8988T (cell line): ENCODE data around the gene SLC35G3.
"Not testable (repeated sequence)": the region's sequence is repeated elsewhere in the genome, so short reads cannot be mapped to it uniquely, and the experiment has no call there.

Experiments used
- DNase-seq: peaks from one replicate; pipeline ENCODE4 v3.0.0; 2011

SLC35G3 gene

DNA sequence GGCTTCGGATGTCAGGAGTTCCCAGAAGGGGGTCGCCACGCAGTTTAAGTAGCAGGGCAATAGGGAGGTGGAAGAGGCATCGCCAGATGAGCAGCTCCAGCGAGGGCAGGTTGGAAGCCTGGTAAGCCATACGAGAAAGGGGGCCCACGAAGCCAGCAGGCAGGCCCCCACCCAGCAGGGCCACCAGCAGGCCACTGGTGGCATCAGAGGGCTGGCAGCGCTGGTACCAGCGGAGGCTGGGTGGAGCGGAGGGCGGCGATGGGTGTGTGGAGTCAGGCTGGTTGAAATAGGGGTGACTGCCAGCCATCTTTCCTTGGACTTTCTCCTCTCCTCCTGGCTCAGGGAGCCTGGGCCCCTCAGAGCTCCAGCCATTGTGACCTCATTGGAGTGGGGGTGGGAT is at the start of gene SLC35G3:
TSS of gene SLC35G3 (minus strand) at position 393 of the 400 bp plus-strand sequence. CDS start at position 307, 86 bp downstream.
- not testable (repeated sequence) for DNase-seq

DNA sequence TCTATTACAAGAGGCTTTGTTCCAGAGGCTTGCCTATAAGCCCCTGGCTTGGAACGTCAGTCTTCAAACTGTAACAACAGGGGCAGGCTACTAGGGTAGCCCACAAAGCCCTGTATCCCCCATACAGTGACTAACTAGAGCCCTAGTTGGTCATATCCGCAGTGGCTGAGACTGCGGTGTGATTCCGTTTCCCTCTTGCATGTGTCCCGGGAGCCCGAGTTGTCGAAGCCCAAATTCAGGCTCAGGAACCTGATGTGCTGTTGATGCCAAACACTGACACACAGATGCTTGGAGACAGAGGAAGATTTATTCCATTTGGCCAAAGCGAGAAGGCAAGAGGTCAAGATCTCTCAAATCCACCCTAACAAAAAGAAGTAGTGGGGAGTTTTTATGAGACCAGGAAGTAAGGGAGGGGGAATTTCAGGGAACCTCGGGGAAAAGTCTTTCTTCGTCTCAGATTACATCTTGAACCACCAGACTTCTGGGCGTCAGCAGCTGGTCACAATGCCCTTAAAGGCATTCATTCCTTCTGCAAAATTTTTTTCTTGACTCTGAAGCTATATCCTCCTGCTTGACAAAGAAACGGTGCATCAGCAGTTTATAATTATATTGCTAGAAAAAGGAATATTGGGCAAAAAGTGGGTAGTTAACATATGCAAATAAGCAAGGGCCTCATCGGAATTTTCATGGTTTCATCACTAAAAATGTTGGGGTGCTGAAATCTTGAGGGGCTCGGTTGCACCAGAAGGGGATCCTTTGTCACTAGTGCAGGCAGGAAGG is 49.6 kb upstream of the SLC35G3 start:
- DNase-seq = no peak

DNA sequence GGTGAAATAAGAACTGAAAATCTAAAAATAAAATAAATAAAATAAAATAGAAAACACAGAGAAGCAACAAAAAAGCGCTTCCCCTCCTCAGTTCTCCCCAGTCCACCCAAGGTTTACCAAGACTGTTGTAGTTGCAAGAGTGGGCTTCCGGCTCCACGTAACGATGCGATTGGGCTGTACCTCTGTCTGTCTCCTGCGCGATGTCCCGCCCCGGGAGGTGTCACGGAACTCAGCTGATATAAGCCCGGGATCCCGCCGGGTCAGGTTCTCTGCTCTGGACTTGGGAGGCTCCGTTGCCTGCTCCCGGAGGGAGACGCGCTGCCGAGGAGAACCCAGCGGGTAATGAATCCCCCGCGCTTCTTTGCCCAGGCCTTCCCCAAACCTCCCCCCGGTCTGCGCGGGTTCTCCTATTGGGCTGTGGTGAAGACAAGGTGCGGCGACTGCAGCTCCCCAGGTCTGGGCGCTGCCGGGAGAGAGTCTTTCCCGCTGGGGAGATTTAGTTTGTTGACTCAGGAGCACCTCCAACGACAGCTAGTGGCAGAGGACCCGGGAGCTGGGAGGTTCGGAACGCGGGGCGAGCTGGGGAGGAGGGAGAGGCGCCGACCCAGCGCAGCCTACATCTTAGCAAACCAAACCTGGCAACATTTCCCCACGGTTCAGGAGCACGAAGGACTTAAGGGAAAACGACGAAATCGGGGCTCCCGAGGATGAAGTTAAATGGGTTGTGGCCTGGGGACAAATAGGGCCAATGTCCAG is 48.8 kb upstream of the SLC35G3 start, which contains the start of gene SLFN5:
TSS of gene SLFN5 (plus strand) at position 268 of the 756 bp plus-strand sequence. CDS start 15,619 bp downstream, outside the sequence.
- peak; percentile 46 for DNase-seq

GRCh38 chr17:35242158-35242804 is 48.1 kb upstream of the SLC35G3 start:
- DNase-seq = peak; percentile 62

DNA sequence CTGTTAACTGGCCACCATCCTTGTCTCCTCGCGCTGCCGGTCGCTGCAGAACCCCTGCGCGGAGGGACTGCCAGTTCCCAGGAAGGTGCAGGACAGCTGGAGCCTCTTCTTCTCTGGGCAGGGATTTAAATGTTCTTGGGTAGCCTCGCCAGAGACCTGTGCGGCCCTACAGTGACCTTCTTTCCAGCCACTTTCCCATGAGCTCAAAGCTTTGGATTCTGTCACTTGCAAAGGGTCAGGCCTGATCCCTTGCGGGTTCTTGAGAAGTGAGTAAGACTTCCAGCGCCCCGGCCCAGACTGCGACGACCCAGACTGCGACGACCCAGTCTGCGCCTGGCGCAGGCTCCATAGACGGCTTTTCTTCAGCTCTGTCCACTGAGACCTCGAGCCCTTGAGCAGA is 47.3 kb upstream of the SLC35G3 start:
- DNase-seq = no peak

DNA sequence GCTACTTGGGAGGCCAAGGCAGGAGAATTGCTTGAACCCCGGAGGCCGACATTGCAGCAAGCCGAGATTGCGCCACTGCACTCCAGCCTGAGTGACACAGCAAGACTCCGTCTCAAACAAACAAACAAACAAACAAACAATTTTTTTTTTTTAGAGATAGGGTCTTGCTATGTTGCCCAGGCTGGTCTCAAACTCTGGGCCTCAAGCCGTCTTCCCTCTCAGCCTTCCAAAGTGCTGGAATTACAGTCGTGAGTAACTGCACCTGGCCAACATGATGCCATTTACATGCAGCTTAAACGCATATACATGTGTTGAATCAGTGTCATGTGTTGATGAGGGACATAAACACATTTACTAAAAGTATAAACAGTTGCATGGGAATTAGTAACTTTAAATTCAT is 46.7 kb upstream of the SLC35G3 start:
- DNase-seq = no peak

GRCh38 chr17:35239823-35240222 is 45.6 kb upstream of the SLC35G3 start:
- no peak for DNase-seq

- no peak for DNase-seq
These were observed 44.6 kb upstream of the SLC35G3 start for GRCh38 chr17:35238821-35239220.

DNA sequence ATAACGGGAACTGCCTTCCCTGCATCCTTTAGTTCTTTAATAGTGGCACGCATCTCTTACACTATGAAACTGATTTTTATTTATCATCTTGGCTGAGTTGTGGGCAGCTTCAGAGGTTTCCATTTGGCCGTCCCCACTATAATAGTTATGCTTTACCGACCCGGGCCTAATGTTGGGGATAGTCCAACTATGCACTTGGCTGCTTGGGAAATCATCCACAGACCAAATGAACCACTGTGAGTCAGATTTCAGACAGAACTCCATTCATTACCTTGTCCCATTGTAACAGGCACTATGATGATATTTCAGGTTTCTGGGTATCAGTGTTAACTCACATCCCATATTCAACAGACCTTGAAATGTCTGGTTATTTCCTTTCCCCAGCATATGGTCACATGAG is 42.6 kb upstream of the SLC35G3 start:
- DNase-seq = no peak

DNA sequence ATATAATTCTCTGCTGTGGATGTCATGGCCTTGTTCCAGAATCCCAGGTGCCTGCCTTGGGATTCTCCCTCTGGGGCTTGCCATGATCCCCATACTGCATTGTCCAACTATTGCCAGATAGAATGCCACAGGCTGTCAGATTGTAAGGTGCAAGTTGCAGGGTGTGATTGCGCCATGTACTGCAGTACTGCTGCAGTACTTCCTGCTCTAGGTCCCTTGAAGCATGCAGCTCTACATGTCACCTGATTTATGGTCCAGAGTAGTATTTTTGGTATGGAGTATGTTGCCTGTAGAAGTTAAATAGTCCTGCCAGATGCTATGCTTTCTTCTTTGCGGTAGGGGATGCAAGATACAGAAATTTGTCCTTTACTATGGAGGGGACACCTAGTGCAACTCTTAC is 41.7 kb upstream of the SLC35G3 start:
- no peak for DNase-seq

GRCh38 chr17:35235289-35235688 is 41.1 kb upstream of the SLC35G3 start:
- DNase-seq = no peak

- DNase-seq = not testable (repeated sequence)
These were observed 40.1 kb upstream of the SLC35G3 start for GRCh38 chr17:35234315-35234714.

GRCh38 chr17:35229638-35230037 is 35.4 kb upstream of the SLC35G3 start:
- no peak for DNase-seq

GRCh38 chr17:35227546-35227945 is 33.4 kb upstream of the SLC35G3 start:
- no peak for DNase-seq

- DNase-seq = no peak
These were observed 30.2 kb upstream of the SLC35G3 start for GRCh38 chr17:35224436-35224835.

- DNase-seq = no peak
These were observed 28.3 kb upstream of the SLC35G3 start for GRCh38 chr17:35222452-35222851.

- no peak for DNase-seq
These were observed 24.7 kb upstream of the SLC35G3 start for GRCh38 chr17:35218915-35219314.

DNA sequence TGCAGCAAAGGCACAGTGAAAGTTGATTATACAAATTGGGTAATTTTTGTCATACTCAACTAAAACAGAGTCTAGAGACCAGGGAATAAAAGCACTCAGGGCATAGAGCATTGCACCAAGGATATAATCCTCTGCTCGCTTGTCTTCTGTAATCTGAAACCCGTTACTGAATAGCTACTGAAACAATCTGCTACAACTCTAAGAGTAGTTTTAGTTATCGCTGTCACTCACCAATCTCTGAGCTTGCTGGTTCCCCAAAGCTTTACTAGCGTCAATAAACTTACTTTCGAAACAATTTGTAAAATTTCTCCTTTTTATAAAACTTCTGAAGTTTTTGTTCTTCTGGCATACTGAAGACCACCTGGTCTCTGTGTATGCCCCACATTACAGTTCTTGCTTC is 22.9 kb upstream of the SLC35G3 start:
- DNase-seq = no peak

DNA sequence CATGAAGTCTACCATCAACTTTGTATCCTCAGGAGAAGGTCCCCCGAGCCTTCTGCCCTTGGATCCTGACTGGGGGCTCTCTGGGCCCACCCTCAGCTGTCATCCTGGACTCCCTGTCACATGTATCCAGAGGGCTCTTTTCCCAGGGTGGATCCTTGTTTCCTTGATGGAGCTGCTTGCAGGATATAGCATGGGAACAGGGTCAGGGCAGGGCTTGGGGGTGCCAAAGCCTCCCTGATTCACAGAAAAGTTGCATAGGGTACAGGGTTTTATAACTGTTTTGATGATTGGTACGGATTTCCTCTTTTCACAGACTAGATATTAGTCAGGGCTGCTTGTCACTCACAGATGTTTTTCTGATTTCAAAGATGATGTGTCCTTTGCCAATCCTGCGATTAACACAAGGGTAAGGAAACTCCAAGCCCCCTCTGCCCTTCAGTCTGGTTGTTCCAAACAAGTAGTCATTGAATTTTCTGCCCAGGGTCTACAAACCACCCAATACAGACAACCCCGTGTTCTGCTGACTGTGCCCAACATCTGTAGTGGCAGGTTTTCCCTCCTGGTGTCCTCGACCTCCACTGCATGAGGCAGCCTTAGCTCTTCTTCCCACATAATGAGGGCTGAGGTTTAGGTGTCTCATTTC is 20.6 kb upstream of the SLC35G3 start:
- DNase-seq = no peak

DNA sequence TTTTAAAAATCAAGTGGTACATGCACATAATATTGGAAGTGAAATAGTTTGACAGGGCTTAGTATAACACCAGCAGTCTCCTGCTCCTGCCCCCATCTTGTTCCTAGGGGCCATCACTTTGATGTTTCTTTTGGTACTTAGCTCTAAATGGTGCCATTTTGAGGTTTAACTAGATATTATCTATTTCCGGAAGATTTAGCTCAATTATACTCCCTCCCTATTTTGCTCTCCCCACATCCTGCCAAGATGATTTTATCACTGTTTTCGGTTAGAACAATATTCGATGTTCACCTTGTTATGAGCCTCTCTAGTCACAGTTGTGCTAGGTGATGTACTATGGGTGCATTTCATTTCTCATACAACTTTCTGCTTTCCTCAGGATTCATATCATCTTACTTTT is 20.0 kb upstream of the SLC35G3 start:
- DNase-seq = no peak

DNA sequence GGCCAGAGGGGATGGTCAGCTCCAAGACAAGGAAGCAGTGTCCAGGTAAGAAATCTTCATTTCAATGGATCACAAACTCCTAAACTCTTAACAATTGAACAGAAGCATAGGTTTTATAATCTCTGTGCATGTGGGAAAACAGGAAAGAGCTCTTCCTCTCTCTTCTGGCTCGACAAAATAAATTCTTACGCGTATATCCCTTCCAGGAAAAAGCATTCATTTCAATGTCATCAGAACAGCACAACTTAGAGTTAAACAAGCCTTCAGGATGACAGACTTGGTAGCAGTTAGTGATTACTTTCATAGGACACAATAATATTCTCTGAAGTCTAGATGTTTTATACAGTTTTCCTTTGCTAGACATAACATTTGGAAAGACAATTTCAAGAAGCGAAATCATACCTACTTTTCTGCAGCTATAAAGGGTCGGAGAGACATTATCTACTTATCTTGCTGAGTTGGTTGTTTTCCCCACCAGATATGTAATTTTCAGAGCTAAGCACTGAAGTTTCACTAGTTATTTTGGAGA is 19.3 kb upstream of the SLC35G3 start:
- DNase-seq = no peak

DNA sequence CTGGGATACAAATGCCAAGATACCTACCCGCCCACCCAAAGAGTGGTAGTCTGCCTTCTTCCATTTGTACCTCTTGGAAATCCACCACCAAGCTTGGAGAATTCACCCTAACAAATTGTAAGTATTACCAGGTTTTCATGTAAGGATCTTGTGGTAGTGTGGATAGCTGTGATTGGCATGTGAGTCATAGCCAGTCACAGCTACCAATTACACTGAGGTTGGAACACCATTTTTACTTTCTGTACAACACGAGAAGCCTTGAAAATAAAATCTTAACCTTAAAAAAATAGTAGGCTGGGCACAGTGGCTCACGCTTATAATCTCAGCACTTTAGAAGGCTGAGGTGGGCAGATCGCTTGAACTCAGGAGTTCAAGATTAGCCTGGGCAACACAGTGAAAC is 18.5 kb upstream of the SLC35G3 start:
- no peak for DNase-seq

DNA sequence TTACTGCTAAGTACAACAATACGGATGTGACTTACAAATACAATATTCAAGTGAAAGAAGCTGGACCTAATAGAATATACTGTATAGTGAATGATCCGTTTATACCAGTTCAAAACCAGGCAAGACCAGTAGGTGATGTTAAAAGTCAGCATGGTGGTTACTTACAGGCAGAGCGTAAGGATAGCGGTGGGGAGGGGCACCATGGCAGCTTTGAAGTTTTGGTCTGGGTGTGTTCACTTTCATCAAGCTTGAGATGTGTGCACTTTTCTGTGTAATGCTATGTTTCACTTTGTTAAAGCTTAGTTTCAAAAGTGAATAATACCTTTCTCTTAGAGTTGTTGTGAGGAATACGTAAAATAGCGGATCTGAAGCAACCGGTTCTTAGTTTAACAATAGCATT is 16.5 kb upstream of the SLC35G3 start:
- no peak for DNase-seq
